HepG2 (cell line): ENCODE data around the gene SINHCAF. TPM values are rescaled to one million over a fixed set of nuclear protein-coding genes. Genes with fewer than 3 reads are reported as not detected.

ENCODE experiments used
- ASH2L ChIP-seq: fragments of 300-600, 200-600 bp; sonication (generic); IDR thresholded peaks from 2 replicates; pipeline ENCODE4 v1.7.0; 2017; ENCODE audit warnings: low read depth, mild to moderate bottlenecking, moderate library complexity, mixed read lengths, low read length; ENCODE audit not compliant: insufficient read length
- CAMTA2 ChIP-seq: sonication (generic); formaldehyde crosslinking; IDR thresholded peaks from 2 replicates; pipeline ENCODE4 v1.4.0; 2020; ENCODE audit warnings: mild to moderate bottlenecking, missing genetic modification reagents, borderline replicate concordance
- CBFB ChIP-seq: sonication (generic); formaldehyde crosslinking; IDR thresholded peaks from 2 replicates; pipeline ENCODE4 v1.4.0; 2020; ENCODE audit warnings: missing genetic modification reagents
- ELF3 ChIP-seq: IDR thresholded peaks from 2 replicates; pipeline ENCODE4 v1.6.1; 2016; ENCODE audit warnings: missing genetic modification reagents, missing compliant biosample characterization
- FOXP1 ChIP-seq, 2 experiments: fragments of 450-650 bp in 1 of 2; IDR thresholded peaks; 2 replicates each; pipeline ENCODE4 v1.6.1; 2017 to 2018; ENCODE audit warnings: antibody characterized with exemption in 1 of 2
- MIER3 ChIP-seq: IDR thresholded peaks from 2 replicates; pipeline ENCODE4 v1.6.1; 2016; ENCODE audit warnings: missing compliant biosample characterization, borderline replicate concordance
- NFIC ChIP-seq: IDR thresholded peaks from 2 replicates; pipeline ENCODE4 v1.6.1; 2012; ENCODE audit warnings: mild to moderate bottlenecking, low read length, inconsistent platforms
- SOX5 ChIP-seq: IDR thresholded peaks from 2 replicates; pipeline ENCODE4 v1.6.1; 2016; ENCODE audit warnings: borderline replicate concordance
- ZMAT3 ChIP-seq: sonication (generic); formaldehyde crosslinking; conservative IDR thresholded peaks from 2 replicates; pipeline ENCODE4 v1.7.0; 2021; ENCODE audit warnings: missing genetic modification reagents
- ZNF256 ChIP-seq: sonication (generic); formaldehyde crosslinking; conservative IDR thresholded peaks from 2 replicates; pipeline ENCODE4 v1.4.0; 2020; ENCODE audit warnings: missing genetic modification reagents
- ZNF660 ChIP-seq: sonication (generic); formaldehyde crosslinking; IDR thresholded peaks from 2 replicates; pipeline ENCODE4 v1.5.1; 2020; ENCODE audit warnings: mild to moderate bottlenecking, low read depth, missing genetic modification reagents, borderline replicate concordance
- ZNF792 ChIP-seq: IDR thresholded peaks from 2 replicates; pipeline ENCODE4 v1.6.1; 2016
- ZSCAN31 ChIP-seq: sonication (generic); formaldehyde crosslinking; IDR thresholded peaks from 2 replicates; pipeline ENCODE4 v1.5.0; 2020; ENCODE audit warnings: low read depth, mild to moderate bottlenecking, missing genetic modification reagents
- polyA plus RNA-seq, 8 experiments: library from polyadenylated mRNA; depleted of rRNA in 3 of 8; stranded (reverse) in 7 of 8; unstranded in 1 of 8; fragments of >200 nt; fragmentation: Illumina TruSeq in 4 of 8; extraction: Trizol in 4 of 8; gene quantifications; 2 replicates each; pipeline versions ENCODE4 v1.2.1 to v1.2.3, GENCODE V29; 2011 to 2016; ENCODE audit warnings: low read depth in 4 of 8, missing spikeins in 1 of 8, mixed read lengths in 1 of 8; ENCODE audit not compliant: insufficient read depth in 1 of 8
- total RNA-seq, 5 experiments: library from RNA; depleted of rRNA; stranded (reverse); fragments of >200 nt; fragmentation: Illumina TruSeq; extraction: Trizol; gene quantifications; 2 replicates each; pipeline ENCODE4 v1.2.3, GENCODE V29; 2016; ENCODE audit warnings: low read depth in 1 of 5
- TF ChIP-seq, protein P1 (sequence below): sonication (generic); formaldehyde crosslinking; IDR thresholded peaks from 2 replicates; pipeline ENCODE4 v1.9.0; 2021; ENCODE audit warnings: missing genetic modification reagents, borderline replicate concordance
- TF ChIP-seq, protein P2 (sequence below): sonication (generic); formaldehyde crosslinking; IDR thresholded peaks from 2 replicates; pipeline ENCODE4 v1.5.0; 2020; ENCODE audit warnings: mild to moderate bottlenecking, missing genetic modification reagents
- TF ChIP-seq, protein P3 (sequence below): sonication (generic); formaldehyde crosslinking; IDR thresholded peaks from 2 replicates; pipeline ENCODE4 v1.8.0; 2022; ENCODE audit warnings: missing genetic modification reagents, low read depth, mild to moderate bottlenecking, borderline replicate concordance
- TF ChIP-seq, protein P4 (sequence below): sonication (generic); formaldehyde crosslinking; IDR thresholded peaks from 2 replicates; pipeline ENCODE4 v1.5.0; 2020; ENCODE audit warnings: missing genetic modification reagents
- TF ChIP-seq, protein P5 (sequence below): sonication (generic); formaldehyde crosslinking; IDR thresholded peaks from 2 replicates; pipeline ENCODE4 v1.4.0; 2020; ENCODE audit warnings: missing genetic modification reagents
- TF ChIP-seq, protein P6 (sequence below): sonication (generic); formaldehyde crosslinking; conservative IDR thresholded peaks from 2 replicates; pipeline ENCODE4 v1.8.0; 2022; ENCODE audit warnings: missing genetic modification reagents

SINHCAF gene
- total and polyA plus RNA-seq, 2 of the 13 experiments (the other 11 are each of a cell fraction or from before 2014, with no cell fraction given) = 54.6 to 97.8 TPM

DNA sequence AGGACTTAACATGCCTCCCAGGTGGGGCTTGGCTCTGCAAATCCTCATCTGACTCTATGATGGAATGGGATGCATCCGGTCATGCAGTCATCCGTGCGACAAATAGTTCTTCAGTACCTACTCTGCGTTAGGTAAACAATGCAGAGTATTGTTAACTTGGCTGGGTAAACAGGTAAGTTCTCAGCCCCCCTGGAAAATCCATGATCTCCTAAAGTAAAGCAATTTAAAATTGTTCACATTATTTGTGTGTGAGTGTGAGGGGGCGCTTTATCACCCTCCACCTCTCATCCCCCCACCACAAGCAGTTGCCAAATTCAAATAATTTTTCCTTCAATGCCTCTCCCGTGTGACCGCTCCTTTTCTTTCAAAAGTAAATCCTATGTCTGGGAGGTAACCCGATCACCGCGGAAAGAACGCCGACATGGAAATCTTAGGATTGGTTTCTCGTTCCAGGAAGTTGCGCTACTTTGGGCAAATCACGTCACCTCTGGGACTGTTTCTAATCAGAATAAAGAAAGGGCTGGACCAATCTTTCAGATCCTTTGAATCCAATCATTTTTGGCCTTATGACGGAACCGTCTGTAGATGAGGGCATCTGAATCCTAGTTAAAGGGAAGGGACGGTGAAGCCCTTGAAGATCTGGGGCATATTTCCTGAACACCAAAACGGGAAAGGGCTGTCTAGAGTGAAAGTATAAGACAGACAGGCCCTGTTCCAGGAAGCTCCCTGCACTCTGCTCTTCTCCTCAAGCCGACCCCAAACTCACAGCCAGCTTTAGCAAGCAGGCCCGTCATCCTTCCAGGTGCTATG is 44.0 kb upstream of the SINHCAF start (continued):
- TF ChIP-seq MIER3 (CRISPR knock-in tag) (0 out of 2 replicates have a peak, but pooled peaks have one; percentile 30), FOXP1 (IDR thresholded peaks at IDR 0.05) (no peak), FOXP1 (CRISPR knock-in tag; IDR thresholded peaks at IDR 0.05) (peak; percentile 27; the same call in 1 of the 2 replicates), ASH2L (no peak), NFIC (no peak), ZNF792 (CRISPR knock-in tag) (no peak), ZMAT3 (CRISPR knock-in tag) (0 out of 2 replicates have a peak, but pooled peaks have one; percentile 17), CBFB (CRISPR knock-in tag) (no peak), SOX5 (CRISPR knock-in tag) (peak; percentile 70; the same call in 1 of the 2 replicates), ELF3 (0 out of 2 replicates have a peak, but pooled peaks have one; percentile 7), ZNF256 (CRISPR knock-in tag) (no peak), ZSCAN31 (0 out of 2 replicates have a peak, but pooled peaks have one; percentile 36), CAMTA2 (CRISPR knock-in tag) (no peak), ZNF660 (CRISPR knock-in tag) (no peak)
- TF ChIP-seq, protein P1, sequence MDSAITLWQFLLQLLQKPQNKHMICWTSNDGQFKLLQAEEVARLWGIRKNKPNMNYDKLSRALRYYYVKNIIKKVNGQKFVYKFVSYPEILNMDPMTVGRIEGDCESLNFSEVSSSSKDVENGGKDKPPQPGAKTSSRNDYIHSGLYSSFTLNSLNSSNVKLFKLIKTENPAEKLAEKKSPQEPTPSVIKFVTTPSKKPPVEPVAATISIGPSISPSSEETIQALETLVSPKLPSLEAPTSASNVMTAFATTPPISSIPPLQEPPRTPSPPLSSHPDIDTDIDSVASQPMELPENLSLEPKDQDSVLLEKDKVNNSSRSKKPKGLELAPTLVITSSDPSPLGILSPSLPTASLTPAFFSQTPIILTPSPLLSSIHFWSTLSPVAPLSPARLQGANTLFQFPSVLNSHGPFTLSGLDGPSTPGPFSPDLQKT (CRISPR knock-in tag) = no peak
- TF ChIP-seq, protein P2, sequence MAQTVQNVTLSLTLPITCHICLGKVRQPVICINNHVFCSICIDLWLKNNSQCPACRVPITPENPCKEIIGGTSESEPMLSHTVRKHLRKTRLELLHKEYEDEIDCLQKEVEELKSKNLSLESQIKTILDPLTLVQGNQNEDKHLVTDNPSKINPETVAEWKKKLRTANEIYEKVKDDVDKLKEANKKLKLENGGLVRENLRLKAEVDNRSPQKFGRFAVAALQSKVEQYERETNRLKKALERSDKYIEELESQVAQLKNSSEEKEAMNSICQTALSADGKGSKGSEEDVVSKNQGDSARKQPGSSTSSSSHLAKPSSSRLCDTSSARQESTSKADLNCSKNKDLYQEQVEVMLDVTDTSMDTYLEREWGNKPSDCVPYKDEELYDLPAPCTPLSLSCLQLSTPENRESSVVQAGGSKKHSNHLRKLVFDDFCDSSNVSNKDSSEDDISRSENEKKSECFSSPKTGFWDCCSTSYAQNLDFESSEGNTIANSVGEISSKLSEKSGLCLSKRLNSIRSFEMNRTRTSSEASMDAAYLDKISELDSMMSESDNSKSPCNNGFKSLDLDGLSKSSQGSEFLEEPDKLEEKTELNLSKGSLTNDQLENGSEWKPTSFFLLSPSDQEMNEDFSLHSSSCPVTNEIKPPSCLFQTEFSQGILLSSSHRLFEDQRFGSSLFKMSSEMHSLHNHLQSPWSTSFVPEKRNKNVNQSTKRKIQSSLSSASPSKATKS (CRISPR knock-in tag) = no peak
- TF ChIP-seq, protein P3, sequence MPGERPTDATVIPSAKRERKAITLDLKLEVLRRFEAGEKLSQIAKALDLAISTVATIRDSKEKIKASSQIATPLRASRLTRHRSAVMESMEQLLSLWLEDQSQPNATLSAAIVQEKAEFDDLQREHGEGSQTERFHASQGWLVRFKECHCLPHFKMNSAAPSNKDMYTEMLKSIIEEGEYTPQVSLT (CRISPR knock-in tag) = no peak
- TF ChIP-seq, protein P4, sequence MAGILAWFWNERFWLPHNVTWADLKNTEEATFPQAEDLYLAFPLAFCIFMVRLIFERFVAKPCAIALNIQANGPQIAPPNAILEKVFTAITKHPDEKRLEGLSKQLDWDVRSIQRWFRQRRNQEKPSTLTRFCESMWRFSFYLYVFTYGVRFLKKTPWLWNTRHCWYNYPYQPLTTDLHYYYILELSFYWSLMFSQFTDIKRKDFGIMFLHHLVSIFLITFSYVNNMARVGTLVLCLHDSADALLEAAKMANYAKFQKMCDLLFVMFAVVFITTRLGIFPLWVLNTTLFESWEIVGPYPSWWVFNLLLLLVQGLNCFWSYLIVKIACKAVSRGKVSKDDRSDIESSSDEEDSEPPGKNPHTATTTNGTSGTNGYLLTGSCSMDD (CRISPR knock-in tag) = no peak
- TF ChIP-seq, protein P5, sequence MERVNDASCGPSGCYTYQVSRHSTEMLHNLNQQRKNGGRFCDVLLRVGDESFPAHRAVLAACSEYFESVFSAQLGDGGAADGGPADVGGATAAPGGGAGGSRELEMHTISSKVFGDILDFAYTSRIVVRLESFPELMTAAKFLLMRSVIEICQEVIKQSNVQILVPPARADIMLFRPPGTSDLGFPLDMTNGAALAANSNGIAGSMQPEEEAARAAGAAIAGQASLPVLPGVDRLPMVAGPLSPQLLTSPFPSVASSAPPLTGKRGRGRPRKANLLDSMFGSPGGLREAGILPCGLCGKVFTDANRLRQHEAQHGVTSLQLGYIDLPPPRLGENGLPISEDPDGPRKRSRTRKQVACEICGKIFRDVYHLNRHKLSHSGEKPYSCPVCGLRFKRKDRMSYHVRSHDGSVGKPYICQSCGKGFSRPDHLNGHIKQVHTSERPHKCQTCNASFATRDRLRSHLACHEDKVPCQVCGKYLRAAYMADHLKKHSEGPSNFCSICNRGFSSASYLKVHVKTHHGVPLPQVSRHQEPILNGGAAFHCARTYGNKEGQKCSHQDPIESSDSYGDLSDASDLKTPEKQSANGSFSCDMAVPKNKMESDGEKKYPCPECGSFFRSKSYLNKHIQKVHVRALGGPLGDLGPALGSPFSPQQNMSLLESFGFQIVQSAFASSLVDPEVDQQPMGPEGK (CRISPR knock-in tag) = no peak
- TF ChIP-seq, protein P6, sequence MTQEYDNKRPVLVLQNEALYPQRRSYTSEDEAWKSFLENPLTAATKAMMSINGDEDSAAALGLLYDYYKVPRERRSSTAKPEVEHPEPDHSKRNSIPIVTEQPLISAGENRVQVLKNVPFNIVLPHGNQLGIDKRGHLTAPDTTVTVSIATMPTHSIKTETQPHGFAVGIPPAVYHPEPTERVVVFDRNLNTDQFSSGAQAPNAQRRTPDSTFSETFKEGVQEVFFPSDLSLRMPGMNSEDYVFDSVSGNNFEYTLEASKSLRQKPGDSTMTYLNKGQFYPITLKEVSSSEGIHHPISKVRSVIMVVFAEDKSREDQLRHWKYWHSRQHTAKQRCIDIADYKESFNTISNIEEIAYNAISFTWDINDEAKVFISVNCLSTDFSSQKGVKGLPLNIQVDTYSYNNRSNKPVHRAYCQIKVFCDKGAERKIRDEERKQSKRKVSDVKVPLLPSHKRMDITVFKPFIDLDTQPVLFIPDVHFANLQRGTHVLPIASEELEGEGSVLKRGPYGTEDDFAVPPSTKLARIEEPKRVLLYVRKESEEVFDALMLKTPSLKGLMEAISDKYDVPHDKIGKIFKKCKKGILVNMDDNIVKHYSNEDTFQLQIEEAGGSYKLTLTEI = no peak
